Measurements from ENCODE around the gene CCDC183. TPM values are rescaled to one million over a fixed set of nuclear protein-coding genes. Genes with fewer than 3 reads are reported as not detected.
A peak's percentile ranks its signal among the peaks of the same experiment; 100 is the strongest.

CCDC183 gene
- total and polyA plus RNA-seq, 4 donors = 0.45 to 0.58 (median 0.48) TPM

GRCh38 chr9:136846376-136847087, 50.4 kb downstream of the CCDC183 start:
- no peak for DNase-seq
- Histone ChIP-seq H3K27ac (ENCODE audit: low read depth in 1 of 2, low read length in 2 of 2) (no peak overlapping the region), H3K9me3 (ENCODE audit: control insufficient read depth, low read length) (no peaks in the 10 kb centered on the region), H3K4me3 (ENCODE audit: low read length in 2 of 2) (no peak overlapping the region), H3K27me3 (ENCODE audit: control insufficient read depth in 1 of 2, insufficient read depth in 2 of 2, low read length in 1 of 2) (no peaks in the 10 kb centered on the region), H3K4me1 (ENCODE audit: control insufficient read depth in 1 of 2, insufficient read depth in 2 of 2, low read length in 2 of 2) (no peaks in the 10 kb centered on the region), H3K36me3 (ENCODE audit: control insufficient read depth in 1 of 2, insufficient read depth in 2 of 2, low read length in 1 of 2) (no peaks in the 10 kb centered on the region)
- 12 to 13% methylated on average over 79 to 98 of the region's 98 CpGs for WGBS, 2 donors
- intact Hi-C loops (cut with DNase I) = loop anchor here in 1 of 2 donors (5.0 to 10.0 kb wide), 2 partner anchors 41 to 148 kb away; partner anchors contain the start of genes CLIC3, PAXX and TRAF2
- no peak for ATAC-seq (ENCODE audit: low FRiP score)

- H3K4me1 ChIP-seq (ENCODE audit: control insufficient read depth in 1 of 2, insufficient read depth in 2 of 2, low read length in 2 of 2) = no peaks in the 10 kb centered on the region
- ATAC-seq (ENCODE audit: low FRiP score) = peak; percentile 3
These were observed 51.1 kb downstream of the CCDC183 start for GRCh38 chr9:136847088-136847825.

GRCh38 chr9:136847826-136848392, 51.8 kb downstream of the CCDC183 start:
- DNase-seq (peak; percentile 95), ATAC-seq (ENCODE audit: low FRiP score) (peak; percentile 34)
- Histone ChIP-seq H3K9me3 (ENCODE audit: control insufficient read depth, low read length) (no peaks in the 10 kb centered on the region), H3K4me3 (ENCODE audit: low read length in 2 of 2) (peak overlapping the region; percentile 52 to 80), H3K4me1 (ENCODE audit: control insufficient read depth in 1 of 2, insufficient read depth in 2 of 2, low read length in 2 of 2) (no peaks in the 10 kb centered on the region), H3K36me3 (ENCODE audit: control insufficient read depth in 1 of 2, insufficient read depth in 2 of 2, low read length in 1 of 2) (no peaks in the 10 kb centered on the region), H3K27me3 (ENCODE audit: control insufficient read depth in 1 of 2, insufficient read depth in 2 of 2, low read length in 1 of 2) (no peaks in the 10 kb centered on the region), H3K27ac (ENCODE audit: low read depth in 1 of 2, low read length in 2 of 2) (no peak overlapping the region)
- WGBS, 2 donors = 0% methylated on average over 37 to 48 of the region's 48 CpGs
- intact Hi-C loops (cut with DNase I) = loop anchor here (2.0 to 10.0 kb wide), 3 partner anchors 39 to 147 kb away; partner anchors contain the start of genes TRAF2 (in 2 of the 2), CLIC3 (in 1 of the 2) and PAXX (in 1 of the 2)

More at GRCh38 chr9:136847088-136847825, 51.1 kb downstream of the CCDC183 start:
- H3K4me3 ChIP-seq (ENCODE audit: low read length in 2 of 2) = peak overlapping the region; percentile 52 to 80
- H3K9me3 ChIP-seq (ENCODE audit: control insufficient read depth, low read length) = no peaks in the 10 kb centered on the region
- intact Hi-C loops (cut with DNase I) = loop anchor here in 1 of 2 donors (5.0 to 10.0 kb wide), 2 partner anchors 40 to 148 kb away; partner anchors contain the start of genes CLIC3, PAXX and TRAF2
- H3K27me3 ChIP-seq (ENCODE audit: control insufficient read depth in 1 of 2, insufficient read depth in 2 of 2, low read length in 1 of 2) = no peaks in the 10 kb centered on the region
- H3K27ac ChIP-seq (ENCODE audit: low read depth in 1 of 2, low read length in 2 of 2) = no peak overlapping the region
- no peaks in the 10 kb centered on the region for H3K36me3 ChIP-seq (ENCODE audit: control insufficient read depth in 1 of 2, insufficient read depth in 2 of 2, low read length in 1 of 2)
- 4 to 10% methylated on average over 46 to 75 of the region's 75 CpGs for WGBS, 2 donors
- peak in 1 of 2 donors; percentile 80 for DNase-seq

GRCh38 chr9:136848393-136849037, 52.4 kb downstream of the CCDC183 start:
- Histone ChIP-seq H3K27ac (ENCODE audit: low read depth in 1 of 2, low read length in 2 of 2) (peak overlapping the region in 1 of 2 donors; percentile 53), H3K27me3 (ENCODE audit: control insufficient read depth in 1 of 2, insufficient read depth in 2 of 2, low read length in 1 of 2) (no peaks in the 10 kb centered on the region), H3K36me3 (ENCODE audit: control insufficient read depth in 1 of 2, insufficient read depth in 2 of 2, low read length in 1 of 2) (no peaks in the 10 kb centered on the region), H3K4me3 (ENCODE audit: low read length in 2 of 2) (peak overlapping the region; percentile 52 to 80), H3K4me1 (ENCODE audit: control insufficient read depth in 1 of 2, insufficient read depth in 2 of 2, low read length in 2 of 2) (no peaks in the 10 kb centered on the region), H3K9me3 (ENCODE audit: control insufficient read depth, low read length) (no peaks in the 10 kb centered on the region)
- no peak for DNase-seq
- peak; percentile 30 for ATAC-seq (ENCODE audit: low FRiP score)
- 1% methylated on average over 36 to 52 of the region's 53 CpGs for WGBS, 2 donors
- intact Hi-C loops (cut with DNase I) = loop anchor here (2.0 to 10.0 kb wide), 3 partner anchors 38 to 146 kb away; partner anchors contain the start of genes TRAF2 (in 2 of the 2), CLIC3 (in 1 of the 2) and PAXX (in 1 of the 2)

- Histone ChIP-seq H3K4me1 (ENCODE audit: control insufficient read depth in 1 of 2, insufficient read depth in 2 of 2, low read length in 2 of 2) (no peaks in the 10 kb centered on the region), H3K27ac (ENCODE audit: low read depth in 1 of 2, low read length in 2 of 2) (peak within 1 kb of the TSS in 1 of 2 donors; percentile 88), H3K36me3 (ENCODE audit: control insufficient read depth in 1 of 2, insufficient read depth in 2 of 2, low read length in 1 of 2) (no peaks in the 10 kb centered on the region), H3K9me3 (ENCODE audit: control insufficient read depth, low read length) (no peaks in the 10 kb centered on the region), H3K4me3 (ENCODE audit: low read length in 2 of 2) (peak within 1 kb of the TSS; percentile 52 to 83), H3K27me3 (ENCODE audit: control insufficient read depth in 1 of 2, insufficient read depth in 2 of 2, low read length in 1 of 2) (no peaks in the 10 kb centered on the region)
- intact Hi-C loops (cut with DNase I) = loop anchor here (2.0 to 10.0 kb wide), 3 partner anchors 38 to 146 kb away; partner anchors contain the start of genes TRAF2 (in 2 of the 2), CLIC3 (in 1 of the 2) and PAXX (in 1 of the 2)
- DNase-seq = peak; percentile 99
- ATAC-seq (ENCODE audit: low FRiP score) = peak; percentile 95
- 0 to 1% methylated on average over 62 to 77 of the region's 77 CpGs for WGBS, 2 donors
These were observed 53.2 kb downstream of the CCDC183 start, which contains the start of gene PHPT1 for GRCh38 chr9:136849038-136849959. PHPT1 (plus strand) TSS chr9:136849409; CDS start chr9:136849431, 22 bp downstream.

GRCh38 chr9:136849960-136850865, 54.1 kb downstream of the CCDC183 start:
- H3K36me3 ChIP-seq (ENCODE audit: control insufficient read depth in 1 of 2, insufficient read depth in 2 of 2, low read length in 1 of 2) = no peaks in the 10 kb centered on the region
- WGBS, 2 donors = 29 to 30% methylated on average over 41 to 43 of the region's 43 CpGs
- H3K27me3 ChIP-seq (ENCODE audit: control insufficient read depth in 1 of 2, insufficient read depth in 2 of 2, low read length in 1 of 2) = no peaks in the 10 kb centered on the region
- no peak for DNase-seq
- no peak for ATAC-seq (ENCODE audit: low FRiP score)
- H3K9me3 ChIP-seq (ENCODE audit: control insufficient read depth, low read length) = no peaks in the 10 kb centered on the region
- intact Hi-C loops (cut with DNase I) = loop anchor here (2.0 to 10.0 kb wide), 4 partner anchors 37 to 145 kb away; partner anchors contain the start of genes TRAF2 (in 2 of the 2), CLIC3 (in 1 of the 2), FBXW5 (in 1 of the 2) and PAXX (in 1 of the 2)
- peak overlapping the region in 1 of 2 donors; percentile 14 for H3K27ac ChIP-seq (ENCODE audit: low read depth in 1 of 2, low read length in 2 of 2)
- peak overlapping the region; percentile 32 to 83 for H3K4me3 ChIP-seq (ENCODE audit: low read length in 2 of 2)
- H3K4me1 ChIP-seq (ENCODE audit: control insufficient read depth in 1 of 2, insufficient read depth in 2 of 2, low read length in 2 of 2) = no peaks in the 10 kb centered on the region

Measured in aorta (tissue), 5 donors.